G401 (cell line): ENCODE results near the gene DIP2C. TPM values are rescaled to one million over a fixed set of nuclear protein-coding genes. Genes with fewer than 3 reads are reported as not detected.
A peak's percentile ranks its signal among the peaks of the same experiment; 100 is the strongest.
"Not testable (repeated sequence)": the region's sequence is repeated elsewhere in the genome, so short reads cannot be mapped to it uniquely, and the experiment has no call there.

Experiments
- DNase-seq: peaks from one replicate; pipeline ENCODE4 v3.0.0-alpha.2; 2015; ENCODE audit warnings: low spot score
- in situ Hi-C: cut with HindIII; loops from 2 replicates; pipeline ENCODE4 v1.10.0; 2016; ENCODE audit warnings: low sequenced_read_pairs, mixed read lengths
- total RNA-seq: library from RNA; depleted of rRNA; stranded (reverse); fragments of >200 nt; shearing (Covaris generic); gene quantifications from 2 replicates; pipeline ENCODE4 v1.2.3, GENCODE V29; 2014

The DIP2C gene
- total RNA-seq, 1 experiment from 2014 or later, result 9.0 TPM

DNA sequence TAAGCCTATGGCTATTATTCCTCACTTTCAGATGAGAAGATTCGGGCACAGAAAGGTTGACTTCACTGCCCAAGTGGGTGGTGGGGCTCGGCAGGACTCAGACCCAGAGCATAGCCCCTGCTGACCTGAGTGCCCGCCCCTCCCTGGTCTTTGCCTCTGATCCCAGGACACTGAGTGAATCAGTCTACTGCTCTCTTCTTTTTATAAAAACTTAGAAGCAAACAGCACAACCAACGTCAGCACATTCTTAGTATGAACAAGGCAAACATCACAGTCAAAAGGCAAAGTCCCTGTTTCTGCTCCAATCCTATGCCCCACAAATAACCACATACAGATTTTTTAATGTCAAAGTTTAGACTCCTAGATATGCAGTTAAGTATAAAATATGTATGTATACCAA, 316.5 kb downstream of the DIP2C start:
- in situ Hi-C loops, result no loop called here
- DNase-seq, result no peak

DNA sequence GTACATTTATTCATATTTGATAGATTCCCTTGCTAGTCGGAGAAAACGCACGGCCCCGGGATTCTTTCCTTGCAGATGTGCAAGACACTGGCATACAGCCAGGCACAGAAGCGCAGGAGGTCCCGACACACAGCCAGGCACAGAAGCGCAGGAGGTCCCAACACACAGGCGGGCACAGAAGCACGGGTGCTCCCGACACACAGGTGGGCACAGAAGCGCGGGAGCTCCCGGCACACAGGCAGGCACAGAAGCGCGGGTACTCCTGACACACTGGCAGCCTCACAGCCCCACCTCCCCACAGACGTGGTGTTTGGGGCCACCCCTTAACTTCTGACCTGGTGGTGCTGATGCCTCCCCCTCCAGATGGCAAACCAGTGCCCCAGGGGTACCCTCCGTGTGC, 316.9 kb downstream of the DIP2C start:
- in situ Hi-C loops, result no loop called here

DNA sequence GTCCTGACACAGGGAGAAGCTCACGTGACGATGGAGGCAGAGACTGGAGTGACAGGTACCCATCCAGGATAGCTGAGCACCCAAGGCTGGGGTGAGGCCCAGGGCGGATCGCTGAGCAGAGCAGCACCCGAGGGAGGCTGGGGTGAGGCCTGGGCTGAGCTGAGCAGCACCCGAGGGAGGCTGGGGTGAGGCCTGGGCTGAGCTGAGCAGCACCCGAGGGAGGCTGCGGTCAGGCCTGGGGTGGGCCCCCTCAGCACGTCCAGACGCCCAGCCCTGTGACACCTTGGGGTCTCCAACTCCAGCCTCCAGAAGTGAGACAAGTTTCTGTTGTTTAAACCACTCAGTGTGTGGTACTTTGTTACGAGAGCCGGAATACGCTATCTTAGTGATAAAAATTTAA, 318.0 kb downstream of the DIP2C start:
- DNase-seq, result no peak
- in situ Hi-C loops, result no loop called here

More for the DNA sequence above, 316.9 kb downstream of the DIP2C start:
- DNase-seq, result no peak

DNA sequence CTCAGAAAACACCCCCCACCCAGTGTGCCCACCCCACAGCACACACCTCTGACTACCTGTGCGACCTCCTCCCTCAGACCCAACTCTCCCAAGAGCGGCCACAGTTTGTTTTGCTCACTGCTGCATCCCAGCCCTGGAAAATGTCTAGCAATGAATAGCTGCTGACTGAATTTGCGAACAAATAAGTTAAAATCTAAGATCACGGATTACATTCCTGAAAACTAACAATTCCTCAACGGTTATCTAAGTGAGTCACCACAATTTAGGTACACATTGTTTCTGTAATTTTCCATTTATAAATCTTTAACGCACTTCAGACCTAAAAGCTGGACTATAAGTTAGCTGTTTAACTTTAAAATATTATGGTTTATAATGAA, 319.0 kb downstream of the DIP2C start:
- DNase-seq, result no peak
- in situ Hi-C loops, result no loop called here

DNA sequence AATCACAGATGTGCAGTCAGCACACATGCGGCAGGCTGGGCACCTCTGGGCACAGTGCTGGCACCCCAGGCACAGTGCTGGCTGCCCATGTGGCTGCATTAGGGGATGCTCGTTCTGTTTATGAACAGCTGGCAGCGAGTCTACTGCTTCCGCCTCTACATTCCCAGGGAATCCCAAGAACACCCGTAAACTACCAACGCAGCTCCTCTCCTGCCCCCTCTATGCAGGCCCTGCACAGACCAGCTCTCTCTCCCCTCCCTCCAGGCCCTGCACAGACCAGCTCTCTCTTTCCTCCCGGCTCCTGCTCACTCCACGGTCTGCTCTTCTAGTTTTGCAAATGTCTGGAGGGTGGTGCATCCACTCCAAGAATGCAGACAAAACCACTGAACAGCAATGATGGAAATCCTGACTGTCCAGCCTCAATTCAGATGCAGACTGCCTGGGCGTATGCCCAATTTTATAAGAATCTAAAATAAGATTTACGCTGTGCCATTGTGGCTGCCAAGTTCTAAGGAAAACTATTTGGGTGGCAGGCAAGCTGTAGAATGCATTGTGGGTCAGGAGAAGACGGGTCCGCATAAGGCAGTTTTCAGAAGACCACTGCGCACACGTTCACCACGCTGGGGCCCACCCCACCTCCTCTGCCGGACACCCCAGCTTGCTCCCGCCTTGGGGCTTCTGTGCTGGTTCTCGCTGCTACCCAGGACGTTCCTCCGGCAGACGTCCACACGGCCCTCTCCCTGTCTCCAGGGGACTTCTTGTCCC, 319.6 kb downstream of the DIP2C start:
- in situ Hi-C loops, result no loop called here
- DNase-seq, result no peak

DNA sequence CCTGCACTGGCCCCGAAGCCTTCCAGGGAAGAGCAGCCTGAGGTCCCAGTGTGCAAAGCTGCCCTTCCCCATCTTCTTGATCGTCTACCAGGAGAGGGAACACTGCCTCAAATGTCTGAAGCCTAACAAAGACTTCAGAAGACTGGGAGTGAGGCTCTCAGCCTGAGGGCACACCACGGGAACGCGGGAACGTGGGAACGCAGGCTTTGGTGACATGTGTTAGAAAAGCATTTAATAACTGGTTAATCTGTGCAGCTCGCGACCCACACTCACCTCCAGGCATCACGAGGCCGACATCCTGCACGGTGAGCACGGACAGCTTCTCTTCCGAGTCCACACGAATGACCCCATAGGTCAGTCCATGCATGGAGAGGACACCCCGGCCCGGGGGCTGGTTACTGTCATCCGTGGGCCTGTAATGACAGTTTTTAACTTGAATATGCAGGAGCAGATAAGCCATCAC, 320.2 kb downstream of the DIP2C start:
- DNase-seq, result no peak
- in situ Hi-C loops, result no loop called here

DNA sequence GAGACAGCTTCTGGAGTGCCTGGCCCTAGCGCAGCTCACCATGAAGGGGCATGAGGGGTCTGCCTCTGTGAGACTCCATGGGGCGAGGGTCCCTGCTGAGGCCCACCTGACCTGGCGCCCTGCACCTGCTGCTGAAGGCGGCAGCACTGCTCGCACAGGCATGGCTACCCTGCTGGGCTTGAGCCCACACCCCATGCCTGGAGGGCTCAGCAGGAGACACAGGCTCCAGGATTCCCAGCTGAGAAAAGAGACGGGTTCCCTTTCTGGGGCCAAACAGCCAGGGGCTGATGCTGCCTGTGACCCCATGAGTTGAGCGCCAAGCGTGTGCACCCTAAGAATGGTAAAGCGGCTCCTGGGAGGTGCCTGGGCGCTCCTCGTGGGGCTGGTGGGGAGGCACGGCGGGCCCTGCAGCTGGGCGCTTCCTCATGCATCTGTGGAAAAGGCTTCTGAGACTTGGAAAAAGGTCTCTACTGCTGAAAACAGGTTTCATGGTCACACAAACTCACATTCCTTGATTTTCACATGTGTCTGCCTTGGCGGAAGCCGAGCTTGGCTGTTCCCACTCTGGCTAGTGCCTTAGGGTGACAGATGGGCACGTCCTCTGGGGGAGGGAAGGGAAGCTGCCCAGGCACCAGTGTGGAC, 320.8 kb downstream of the DIP2C start:
- in situ Hi-C loops, result no loop called here
- peak; percentile 76 for DNase-seq

DNA sequence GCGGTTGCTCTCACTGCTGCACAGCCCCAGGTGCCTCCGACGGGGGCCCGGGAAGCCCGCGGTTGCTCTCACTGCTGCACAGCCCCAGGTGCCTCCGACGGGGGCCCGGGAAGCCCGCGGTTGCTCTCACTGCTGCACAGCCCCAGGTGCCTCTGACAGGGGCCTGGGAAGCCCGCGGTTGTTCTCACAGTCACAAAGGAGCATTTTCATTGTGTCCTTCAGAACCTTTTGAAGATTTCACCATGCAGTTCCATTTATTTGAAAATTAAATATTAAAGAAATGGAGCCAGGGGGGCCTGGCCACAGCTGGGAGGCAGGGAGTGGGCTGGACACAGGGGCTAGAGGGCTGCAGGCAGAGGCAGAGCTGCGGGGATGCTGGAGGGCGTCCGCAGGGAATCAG, 321.4 kb downstream of the DIP2C start:
- in situ Hi-C loops, DNase-seq: not testable (repeated sequence)

DNA sequence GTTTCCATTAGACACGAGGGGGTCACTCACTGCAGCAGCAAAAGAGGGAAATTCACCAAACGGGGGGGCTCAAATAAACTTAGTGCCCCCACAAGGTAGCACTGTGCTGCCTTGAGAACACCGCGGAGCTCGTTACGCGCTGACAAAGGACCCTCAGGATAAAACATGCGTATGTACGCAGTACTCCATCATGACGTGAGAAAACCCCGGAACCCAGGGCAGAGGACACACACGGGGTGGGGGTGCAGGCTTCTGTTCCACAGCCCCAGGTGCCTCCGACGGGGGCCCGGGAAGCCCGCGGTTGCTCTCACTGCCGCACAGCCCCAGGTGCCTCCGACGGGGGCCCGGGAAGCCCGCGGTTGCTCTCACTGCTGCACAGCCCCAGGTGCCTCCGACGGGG, 321.8 kb downstream of the DIP2C start:
- DNase-seq, result no peak
- in situ Hi-C loops, result no loop called here

DNA sequence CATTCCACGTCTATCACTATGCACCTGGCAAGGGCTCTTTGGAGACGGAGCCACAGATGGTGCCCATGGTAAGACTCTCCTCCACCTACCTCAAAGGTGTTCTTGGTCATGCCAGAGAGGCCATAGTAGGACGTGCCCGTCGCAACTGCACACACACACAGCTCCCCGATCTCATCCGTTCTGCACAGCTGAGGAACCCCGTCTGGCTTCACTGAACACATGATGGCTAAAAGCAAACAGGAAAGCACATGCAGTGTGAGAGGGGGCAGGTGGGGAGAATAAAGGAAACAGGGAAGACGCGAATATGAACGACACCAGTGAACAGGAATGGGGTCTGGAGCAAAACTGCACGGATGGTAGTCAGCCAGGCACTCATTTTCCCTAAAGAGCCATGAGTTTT, 323.3 kb downstream of the DIP2C start:
- in situ Hi-C loops, result no loop called here
- DNase-seq, result no peak

DNA sequence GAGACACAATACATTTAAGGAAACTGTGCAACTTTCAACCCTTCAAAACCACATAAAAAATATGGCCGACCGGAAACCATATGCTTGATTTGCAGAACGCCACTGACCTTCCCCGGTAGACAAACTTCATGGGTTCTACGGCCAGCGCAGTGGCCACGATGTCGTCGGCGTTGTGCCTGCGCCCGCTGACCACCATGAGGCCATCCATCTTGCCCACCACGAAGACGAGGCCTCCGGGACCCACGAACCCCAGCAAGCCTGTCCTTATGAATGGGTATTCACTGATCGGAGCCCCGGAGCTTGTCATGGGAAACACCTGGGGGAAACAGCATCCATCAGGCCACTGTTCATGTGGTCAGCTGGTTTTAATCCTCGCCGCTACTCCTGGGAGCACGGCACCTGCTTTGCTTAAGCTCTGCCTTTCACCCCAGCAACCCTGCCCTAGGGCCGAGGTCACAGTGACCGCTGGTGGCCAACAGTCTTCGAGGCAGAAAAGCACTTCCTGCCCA, 325.1 kb downstream of the DIP2C start:
- in situ Hi-C loops, result no loop called here

DNA sequence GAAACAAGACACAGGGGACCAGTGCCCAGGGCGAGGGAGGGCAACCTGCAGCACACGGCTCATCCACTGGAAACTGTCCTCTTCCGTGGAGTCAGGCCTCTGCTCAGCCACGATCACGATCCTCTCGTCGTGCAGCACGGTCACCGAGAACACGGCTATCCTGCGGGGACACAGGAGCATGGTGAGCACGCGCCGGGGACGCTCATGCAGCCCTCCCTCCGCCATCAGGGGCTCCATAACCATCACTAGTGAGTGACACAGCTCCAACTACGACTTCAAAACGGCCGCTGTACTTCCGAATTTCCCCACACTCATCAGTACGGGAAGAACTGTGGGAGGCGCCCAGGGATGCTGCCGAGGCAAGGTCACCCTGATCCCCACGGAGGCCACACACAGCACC, 326.3 kb downstream of the DIP2C start:
- in situ Hi-C loops, result no loop called here

More for the DNA sequence above, 325.1 kb downstream of the DIP2C start:
- DNase-seq, result no peak

DNA sequence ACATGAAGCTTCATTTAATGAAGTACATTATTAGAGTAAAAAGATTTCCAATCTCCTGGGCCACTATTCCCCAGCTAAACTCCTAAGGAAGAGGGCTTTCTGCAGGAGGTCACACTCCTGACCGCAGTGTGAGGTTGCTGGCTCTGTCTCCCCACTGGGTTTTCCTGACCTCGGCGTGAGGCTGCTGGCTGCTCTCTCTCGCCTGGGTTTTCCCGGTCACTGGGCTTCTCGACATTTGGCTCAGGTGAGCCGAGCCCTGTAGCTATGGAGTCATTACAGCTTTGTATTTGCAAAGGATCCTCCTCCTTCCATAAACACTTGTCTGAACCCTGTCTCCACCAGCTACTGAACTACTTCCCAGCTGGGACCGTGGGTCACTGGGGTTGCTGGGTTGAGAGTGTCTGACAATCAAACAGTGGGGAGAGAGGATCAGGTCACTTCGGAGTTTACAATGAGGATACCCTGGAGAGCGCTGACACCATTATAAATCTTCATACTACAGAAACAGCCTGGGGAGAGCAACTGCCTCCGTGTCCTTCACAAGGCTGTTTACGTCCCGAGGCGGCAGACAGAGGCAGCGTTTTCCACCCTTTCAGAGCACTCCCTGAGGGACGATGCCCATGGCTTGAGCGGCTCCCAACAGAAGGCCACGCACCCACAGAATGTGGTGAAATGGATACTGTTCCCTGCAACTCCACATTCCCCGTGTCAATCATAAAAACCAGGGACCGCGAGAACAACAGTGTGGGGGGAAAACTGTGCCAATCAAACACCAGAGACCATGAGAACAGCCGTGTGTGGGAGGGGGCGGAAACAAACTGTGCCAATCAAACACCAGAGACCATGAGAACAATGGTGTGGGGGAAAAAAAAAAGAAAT, 328.0 kb downstream of the DIP2C start:
- in situ Hi-C loops, result no loop called here
- no peak for DNase-seq

More for the DNA sequence above, 326.3 kb downstream of the DIP2C start:
- no peak for DNase-seq

DNA sequence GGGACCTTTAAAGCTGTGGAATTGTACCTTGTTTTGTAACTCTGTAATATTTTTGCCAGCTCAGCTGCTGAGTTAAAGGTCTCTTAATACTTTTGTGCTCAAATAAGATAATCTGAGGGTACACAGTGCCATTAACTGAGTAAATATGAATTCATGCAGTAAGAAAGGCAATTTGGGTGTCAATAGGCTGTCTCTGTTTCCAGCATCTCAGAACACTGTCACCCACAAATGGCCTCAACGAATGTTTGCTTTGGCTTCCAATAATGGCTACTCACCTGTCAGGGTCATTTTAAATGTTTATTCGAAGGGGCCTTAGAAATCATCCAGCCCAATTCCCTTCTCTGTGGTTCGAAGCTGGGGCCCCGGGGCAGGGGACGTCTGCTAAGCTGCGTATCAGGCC, 328.8 kb downstream of the DIP2C start:
- in situ Hi-C loops, result no loop called here
- DNase-seq, result no peak

DNA sequence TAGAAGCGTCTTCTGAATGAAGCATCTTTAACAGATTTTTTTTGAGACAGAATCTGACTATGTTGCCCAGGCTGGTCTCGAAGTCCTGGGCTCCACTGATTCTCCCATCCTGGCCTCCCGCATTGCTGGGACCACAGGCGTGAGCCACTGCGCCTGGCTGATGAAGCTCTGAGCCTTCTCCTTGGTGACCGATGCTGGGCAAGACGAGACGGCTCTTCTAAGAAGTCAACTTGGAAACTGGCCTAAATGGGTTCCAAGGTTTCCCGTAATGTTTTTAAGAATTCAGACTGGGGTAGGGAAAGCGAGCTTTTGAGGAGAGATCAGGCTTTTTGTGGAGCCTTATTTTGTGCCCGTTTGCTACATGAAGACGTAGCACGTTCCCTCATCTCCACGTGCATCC, 329.7 kb downstream of the DIP2C start:
- in situ Hi-C loops, result no loop called here
- no peak for DNase-seq

DNA sequence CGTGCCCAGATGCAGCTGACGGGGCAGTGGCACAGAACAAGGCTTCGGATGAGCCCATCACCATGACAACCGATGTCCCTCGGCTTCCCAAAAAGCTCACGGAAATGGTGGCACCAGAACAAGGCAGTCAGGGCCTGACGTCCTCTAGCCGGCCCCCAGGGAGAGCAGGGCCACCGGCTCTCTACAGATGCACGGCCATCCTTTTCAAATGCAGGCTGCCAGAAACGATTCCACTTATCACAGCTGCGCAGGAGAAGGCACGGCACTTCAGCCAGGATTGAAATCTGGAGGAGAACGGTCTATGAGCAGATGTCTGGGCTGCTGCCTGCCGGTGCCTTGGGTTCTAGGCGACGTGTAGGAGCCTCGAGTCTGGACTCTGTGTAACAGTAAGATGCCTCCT, 330.4 kb downstream of the DIP2C start:
- in situ Hi-C loops, result no loop called here

DNA sequence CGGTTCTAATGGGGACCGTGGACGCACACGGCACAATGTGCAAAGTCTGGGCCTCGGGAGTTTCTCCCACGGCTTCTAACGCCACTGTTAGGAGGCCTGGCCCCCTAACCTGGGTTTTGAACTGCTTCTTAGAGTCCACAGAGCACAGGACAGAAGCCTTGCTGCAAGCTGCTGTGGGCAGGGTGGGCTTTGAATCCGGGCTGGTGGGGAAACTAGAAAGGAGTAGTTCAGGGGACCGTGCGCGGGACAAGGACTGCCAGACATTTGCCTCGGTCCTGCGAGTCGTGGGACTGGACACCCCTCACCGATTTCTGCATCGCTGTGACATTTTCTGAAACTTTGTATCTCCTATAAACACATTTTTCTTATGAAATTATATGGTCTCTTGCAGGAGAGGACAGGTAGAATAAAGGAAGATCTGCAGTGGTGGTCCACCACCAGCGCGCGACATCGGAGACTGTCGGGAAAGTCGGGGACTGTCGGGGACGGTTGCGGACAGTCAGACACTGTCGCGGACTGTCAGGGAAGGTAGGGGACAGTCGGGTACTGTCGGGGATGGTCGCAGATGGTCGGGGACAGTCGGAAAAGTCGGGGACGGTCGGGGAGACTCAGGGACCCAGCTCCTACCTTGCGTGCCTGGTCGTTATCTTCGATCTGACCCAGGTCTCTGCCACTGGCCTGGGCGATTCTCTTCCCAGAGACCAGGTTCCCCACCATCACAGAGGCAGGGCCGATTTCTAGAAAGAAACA, 332.1 kb downstream of the DIP2C start:
- DNase-seq, result no peak
- in situ Hi-C loops, result no loop called here

More for the DNA sequence above, 330.4 kb downstream of the DIP2C start:
- peak; percentile 38 for DNase-seq

DNA sequence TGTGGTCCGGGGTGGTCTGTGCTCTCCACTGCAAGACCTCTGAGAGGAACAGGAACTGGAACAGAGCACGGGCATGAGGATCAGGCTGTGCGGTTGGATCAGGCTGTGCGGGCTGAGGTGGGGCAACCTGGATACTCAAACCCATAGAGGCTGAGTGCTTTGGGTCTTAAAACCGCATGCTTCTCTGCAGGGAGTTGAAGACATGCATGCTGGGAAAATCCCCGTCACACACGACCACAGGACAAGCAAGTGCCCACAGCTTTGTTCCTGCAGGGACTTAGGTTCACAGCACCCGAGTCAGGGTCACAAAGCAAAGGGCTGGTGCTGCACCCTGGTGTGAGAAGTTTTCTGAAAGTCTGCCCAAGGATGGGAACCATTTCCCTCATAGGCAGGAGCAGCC, 333.0 kb downstream of the DIP2C start:
- in situ Hi-C loops, result no loop called here
- no peak for DNase-seq
